HepG2 (cell line): ENCODE measurements around the gene COQ8A. TPM values are rescaled to one million over a fixed set of nuclear protein-coding genes. Genes with fewer than 3 reads are reported as not detected.

Experiments
- ARNT2 ChIP-seq: sonication (generic); formaldehyde crosslinking; IDR thresholded peaks from 2 replicates; pipeline ENCODE4 v1.8.0; 2022; ENCODE audit warnings: mild to moderate bottlenecking, low read depth, missing genetic modification reagents, moderate library complexity
- ATF1 ChIP-seq: IDR thresholded peaks from 2 replicates; pipeline ENCODE4 v1.6.1; 2016; ENCODE audit warnings: mild to moderate bottlenecking, control low read depth
- DDIT3 ChIP-seq: sonication (generic); formaldehyde crosslinking; IDR thresholded peaks from 2 replicates; pipeline ENCODE4 v1.4.0; 2020; ENCODE audit warnings: mild to moderate bottlenecking, missing genetic modification reagents
- ELK4 ChIP-seq: sonication (generic); formaldehyde crosslinking; IDR thresholded peaks from 2 replicates; pipeline ENCODE4 v1.9.0; 2021; ENCODE audit warnings: missing genetic modification reagents, borderline replicate concordance
- ETV5 ChIP-seq: IDR thresholded peaks from 2 replicates; pipeline ENCODE4 v1.6.1; 2018; ENCODE audit warnings: missing biosample characterization, missing genetic modification reagents, inconsistent platforms, borderline replicate concordance
- FOXK2 ChIP-seq: fragments of 450-650 bp; IDR thresholded peaks from 2 replicates; pipeline ENCODE4 v1.6.1; 2016
- GATAD1 ChIP-seq: IDR thresholded peaks from 2 replicates; pipeline ENCODE4 v1.6.1; 2016; ENCODE audit warnings: missing genetic modification reagents, missing compliant biosample characterization
- HDAC6 ChIP-seq: fragments of 200-600 bp; sonication (generic); IDR thresholded peaks from 2 replicates; pipeline ENCODE4 v1.7.0; 2017; ENCODE audit warnings: mild to moderate bottlenecking, antibody characterized with exemption, low read length, low read depth
- HES4 ChIP-seq: sonication (generic); formaldehyde crosslinking; IDR thresholded peaks from 2 replicates; pipeline ENCODE4 v1.9.0; 2021; ENCODE audit warnings: mild to moderate bottlenecking, missing genetic modification reagents, borderline replicate concordance
- IRF9 ChIP-seq: sonication (generic); formaldehyde crosslinking; IDR thresholded peaks from 2 replicates; pipeline ENCODE4 v1.8.0; 2022; ENCODE audit warnings: missing genetic modification reagents, mild to moderate bottlenecking, borderline replicate concordance
- KDM4B ChIP-seq: sonication (generic); formaldehyde crosslinking; IDR thresholded peaks from 2 replicates; pipeline ENCODE4 v1.4.0; 2020; ENCODE audit warnings: missing genetic modification reagents
- MED13 ChIP-seq: sonication (generic); formaldehyde crosslinking; IDR thresholded peaks from 2 replicates; pipeline ENCODE4 v1.5.0; 2020; ENCODE audit warnings: missing genetic modification reagents
- NCOA1 ChIP-seq: sonication (generic); formaldehyde crosslinking; IDR thresholded peaks from 2 replicates; pipeline ENCODE4 v1.9.0; 2021; ENCODE audit warnings: missing genetic modification reagents
- NFE2L2 ChIP-seq: fragments of 150-350 bp; IDR thresholded peaks from 2 replicates; pipeline ENCODE4 v1.6.1; 2014; ENCODE audit warnings: low read length
- RARA ChIP-seq: IDR thresholded peaks from 2 replicates; pipeline ENCODE4 v1.6.1; 2016; ENCODE audit warnings: missing genetic modification reagents, missing compliant biosample characterization
- SMAD9 ChIP-seq: sonication (generic); formaldehyde crosslinking; IDR thresholded peaks from 2 replicates; pipeline ENCODE4 v1.5.1; 2020; ENCODE audit warnings: mild to moderate bottlenecking, missing genetic modification reagents
- TOE1 ChIP-seq: sonication (generic); formaldehyde crosslinking; IDR thresholded peaks from 2 replicates; pipeline ENCODE4 v1.4.0; 2020; ENCODE audit warnings: mild to moderate bottlenecking, missing genetic modification reagents
- TRIM22 ChIP-seq: fragments of 450-650 bp; IDR thresholded peaks from 2 replicates; pipeline ENCODE4 v1.6.1; 2017
- TSC22D2 ChIP-seq: sonication (generic); formaldehyde crosslinking; IDR thresholded peaks from 2 replicates; pipeline ENCODE4 v1.5.1; 2020; ENCODE audit warnings: missing genetic modification reagents, mild to moderate bottlenecking, borderline replicate concordance
- U2AF1 ChIP-seq: fragments of 200-400 bp; formaldehyde crosslinking; optimal IDR thresholded peaks from 2 replicates; pipeline ENCODE3; 2017; ENCODE audit warnings: mild to moderate bottlenecking, low read depth, low read length
- ZFP82 ChIP-seq: sonication (generic); formaldehyde crosslinking; IDR thresholded peaks from 2 replicates; pipeline ENCODE4 v1.5.1; 2020; ENCODE audit warnings: mild to moderate bottlenecking, missing genetic modification reagents, borderline replicate concordance
- ZNF143 ChIP-seq: sonication (generic); formaldehyde crosslinking; IDR thresholded peaks from 2 replicates; pipeline ENCODE4 v1.4.0; 2020; ENCODE audit warnings: missing genetic modification reagents
- ZNF383 ChIP-seq: sonication (generic); formaldehyde crosslinking; IDR thresholded peaks from 2 replicates; pipeline ENCODE4 v1.4.0; 2020; ENCODE audit warnings: missing genetic modification reagents, mild to moderate bottlenecking, borderline replicate concordance
- ZNF431 ChIP-seq: sonication (generic); formaldehyde crosslinking; IDR thresholded peaks from 2 replicates; pipeline ENCODE4 v1.9.0; 2022; ENCODE audit warnings: missing genetic modification reagents, low read depth, mild to moderate bottlenecking, borderline replicate concordance
- ZNF552 ChIP-seq: sonication (generic); formaldehyde crosslinking; IDR thresholded peaks from 2 replicates; pipeline ENCODE4 v1.9.0; 2022; ENCODE audit warnings: missing genetic modification reagents, mild to moderate bottlenecking, borderline replicate concordance
- ZNF710 ChIP-seq: sonication (generic); formaldehyde crosslinking; IDR thresholded peaks from 2 replicates; pipeline ENCODE4 v1.5.0; 2020; ENCODE audit warnings: mild to moderate bottlenecking, missing genetic modification reagents, borderline replicate concordance
- ZSCAN9 ChIP-seq: IDR thresholded peaks from 2 replicates; pipeline ENCODE4 v1.6.1; 2016; ENCODE audit warnings: borderline replicate concordance
- polyA plus RNA-seq, 8 experiments: library from polyadenylated mRNA; depleted of rRNA in 3 of 8; stranded (reverse) in 7 of 8; unstranded in 1 of 8; fragments of >200 nt; fragmentation: Illumina TruSeq in 4 of 8; extraction: Trizol in 4 of 8; gene quantifications; 2 replicates each; pipeline versions ENCODE4 v1.2.1 to v1.2.3, GENCODE V29; 2011 to 2016; ENCODE audit warnings: low read depth in 4 of 8, missing spikeins in 1 of 8, mixed read lengths in 1 of 8; ENCODE audit not compliant: insufficient read depth in 1 of 8
- total RNA-seq, 5 experiments: library from RNA; depleted of rRNA; stranded (reverse); fragments of >200 nt; fragmentation: Illumina TruSeq; extraction: Trizol; gene quantifications; 2 replicates each; pipeline ENCODE4 v1.2.3, GENCODE V29; 2016; ENCODE audit warnings: low read depth in 1 of 5

COQ8A gene
- total and polyA plus RNA-seq, 2 of the 13 experiments (the other 11 are each of a cell fraction or from before 2014, with no cell fraction given) = 60.4 to 88.7 TPM

- TF ChIP-seq ELK4 (CRISPR knock-in tag) = no peak
- TF ChIP-seq NFE2L2 = no peak
- TF ChIP-seq ZNF710 (CRISPR knock-in tag) = no peak
- TF ChIP-seq ATF1 (CRISPR knock-in tag) = no peak
- no peak for TF ChIP-seq NCOA1 (CRISPR knock-in tag)
- TF ChIP-seq SMAD9 (CRISPR knock-in tag) = no peak
- no peak for TF ChIP-seq ZNF143 (CRISPR knock-in tag)
- TF ChIP-seq ZNF552 (CRISPR knock-in tag) = no peak
- TF ChIP-seq ZFP82 (CRISPR knock-in tag) = no peak
- TF ChIP-seq ARNT2 (CRISPR knock-in tag) = no peak
- TF ChIP-seq GATAD1 (CRISPR knock-in tag) = peak; percentile 46; the same call in 1 of the 2 replicates
- no peak for TF ChIP-seq TOE1 (CRISPR knock-in tag)
- TF ChIP-seq FOXK2 = no peak
- TF ChIP-seq ZSCAN9 (CRISPR knock-in tag) = no peak
- no peak for TF ChIP-seq HES4 (CRISPR knock-in tag)
- no peak for TF ChIP-seq ZNF431 (CRISPR knock-in tag)
- no peak for TF ChIP-seq KDM4B (CRISPR knock-in tag)
- no peak for TF ChIP-seq HDAC6
- 0 out of 2 replicates have a peak, but pooled peaks have one; percentile 26 for TF ChIP-seq RARA (CRISPR knock-in tag)
- TF ChIP-seq U2AF1 = no peak
- no peak for TF ChIP-seq MED13 (CRISPR knock-in tag)
- TF ChIP-seq ETV5 (CRISPR knock-in tag) = peak; percentile 26; the same call in 1 of the 2 replicates
- TF ChIP-seq TSC22D2 (CRISPR knock-in tag) = 0 out of 2 replicates have a peak, but pooled peaks have one; percentile 53
- TF ChIP-seq ZNF383 = no peak
- no peak for TF ChIP-seq DDIT3
- TF ChIP-seq TRIM22 = no peak
- TF ChIP-seq IRF9 (CRISPR knock-in tag) = peak; percentile 38; the same call in 1 of the 2 replicates
Observed at GRCh38 chr1:226912587-226913176, 27.4 kb upstream of the COQ8A start (continued).
